NOMO-1 treated with DMSO at 0.1 percent for 48 hours (cell line): ENCODE results near the gene KLF5.
"Not testable (repeated sequence)": the region's sequence is repeated elsewhere in the genome, so short reads cannot be mapped to it uniquely, and the experiment has no call there.

Experiments used
- DNase-seq: peaks from one replicate; lab custom pipeline; 2025; ENCODE audit not compliant: unreplicated experiment; lab: John Stamatoyannopoulos, UW

KLF5 gene

GRCh38 chr13:73082895-73083294, 24.1 kb downstream of the KLF5 start:
- DNase-seq: no peak

DNA sequence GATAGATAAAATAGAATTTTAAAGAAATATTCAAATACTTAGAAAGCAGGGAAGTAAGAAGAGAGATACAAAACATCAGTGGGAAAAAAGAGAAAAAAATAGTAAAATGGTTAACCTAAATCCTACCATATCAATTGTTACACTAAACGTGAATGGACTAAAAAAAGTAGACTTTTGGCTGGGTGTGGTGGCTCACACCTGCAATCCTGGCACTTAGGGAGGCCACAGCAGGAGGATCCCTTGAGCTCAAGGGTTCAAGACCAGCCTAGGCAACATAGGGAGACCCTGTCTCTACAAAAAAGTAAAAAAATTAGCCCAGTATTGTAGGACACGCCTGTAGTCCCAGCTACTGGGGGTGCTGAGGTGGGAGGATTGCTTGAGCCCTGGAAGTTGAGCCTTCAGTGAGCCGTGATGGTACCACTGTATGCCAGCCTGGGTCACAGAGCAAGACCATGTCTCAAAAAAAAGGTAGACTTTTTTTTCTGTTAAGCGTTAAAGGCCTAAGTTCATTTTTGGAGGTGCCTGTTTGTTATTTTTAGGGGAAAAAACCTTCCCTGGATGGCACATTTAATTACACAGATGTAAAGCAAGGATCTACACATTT, 29.6 kb downstream of the KLF5 start:
- DNase-seq: no peak

- no peak for DNase-seq
These were observed 30.4 kb downstream of the KLF5 start for GRCh38 chr13:73089213-73089612.

GRCh38 chr13:73090116-73090822, 31.5 kb downstream of the KLF5 start:
- no peak for DNase-seq

DNA sequence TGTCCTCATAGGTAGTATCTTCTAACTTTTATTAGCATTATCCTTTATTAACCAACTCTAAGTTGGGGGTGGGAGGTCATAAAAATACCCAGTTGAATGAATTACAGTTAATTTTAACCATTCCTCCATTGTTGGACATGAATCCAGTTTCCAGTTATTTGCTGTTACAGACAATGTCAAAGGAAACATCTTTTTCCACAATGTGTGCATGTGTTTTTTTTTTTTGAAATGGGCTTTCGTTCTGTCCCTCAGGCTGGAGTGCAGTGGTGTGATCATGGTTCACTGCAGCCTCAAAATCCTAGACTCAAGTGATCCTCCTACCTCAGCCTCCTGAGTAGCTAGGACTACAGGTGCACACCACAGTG, 32.0 kb downstream of the KLF5 start:
- no peak for DNase-seq

DNA sequence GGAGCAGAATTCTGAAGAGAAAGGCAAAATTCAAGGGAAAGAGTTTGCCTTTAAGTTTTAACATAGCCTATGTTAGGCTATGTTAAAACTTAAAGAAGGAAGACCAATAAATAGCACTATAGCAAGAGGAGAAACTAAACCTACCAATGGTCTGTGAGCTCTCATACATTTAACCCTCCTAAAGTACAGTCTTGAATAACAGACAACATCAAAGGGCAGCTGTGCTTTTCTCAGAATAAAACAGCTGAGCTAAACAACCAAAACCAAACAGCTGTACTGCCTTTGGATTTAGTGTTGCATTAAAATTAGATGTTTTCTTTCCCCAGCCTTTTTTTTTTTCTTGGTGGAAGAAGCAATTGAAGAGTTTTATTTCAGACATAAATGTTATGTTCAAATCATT, 34.0 kb downstream of the KLF5 start:
- DNase-seq: no peak

GRCh38 chr13:73096173-73096572, 37.4 kb downstream of the KLF5 start:
- DNase-seq: no peak

GRCh38 chr13:73096638-73097037, 37.8 kb downstream of the KLF5 start:
- no peak for DNase-seq

GRCh38 chr13:73100781-73101180, 42.0 kb downstream of the KLF5 start:
- DNase-seq: not testable (repeated sequence)

DNA sequence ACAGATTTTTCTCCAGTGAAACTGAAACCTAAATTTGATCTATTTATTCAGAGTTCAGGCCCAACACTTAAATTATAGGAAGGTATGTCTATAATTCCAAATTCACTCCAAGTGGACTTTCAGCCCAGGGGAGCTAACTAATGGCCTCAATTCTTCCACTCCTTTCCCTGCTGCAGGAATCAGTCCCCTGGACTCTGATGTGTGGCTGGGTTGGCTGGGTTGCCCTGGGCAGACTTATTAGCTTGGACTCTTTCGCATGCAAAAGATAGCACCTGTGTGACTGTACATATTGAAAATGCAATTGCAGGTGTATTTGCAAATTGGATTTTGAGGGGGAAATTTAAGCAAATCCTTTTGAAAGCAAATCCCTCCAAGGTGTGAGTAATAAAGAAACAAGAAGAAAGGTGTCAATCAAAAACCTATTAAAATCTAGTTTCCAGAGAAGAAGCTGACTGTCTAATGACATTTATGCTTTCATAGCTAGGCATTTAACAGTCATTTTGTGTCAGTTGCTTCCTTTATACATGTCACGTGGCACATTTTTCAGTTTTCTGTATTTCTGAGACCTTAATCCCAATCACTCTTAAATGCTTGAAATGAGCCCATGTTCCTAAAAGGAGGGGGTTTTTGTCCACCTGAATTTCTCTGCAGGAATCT, 42.7 kb downstream of the KLF5 start:
- no peak for DNase-seq

DNA sequence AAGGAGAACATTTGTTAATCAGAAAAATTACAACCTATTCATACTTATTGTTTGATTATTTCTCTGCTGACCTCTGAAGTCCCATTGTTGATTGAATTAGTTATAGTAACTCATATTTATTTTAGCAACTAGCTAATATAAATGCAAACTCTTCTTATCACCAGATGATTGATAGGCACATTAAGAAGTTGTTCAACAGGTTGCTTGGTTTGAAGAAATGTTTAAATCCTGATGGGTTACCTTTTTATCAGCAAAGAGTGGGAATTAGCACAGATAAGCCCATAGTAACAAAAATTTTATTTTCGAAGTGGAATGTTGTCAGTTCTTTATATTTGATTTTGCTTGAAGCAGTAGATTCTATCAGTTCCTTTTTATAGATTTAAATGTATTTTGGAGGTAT, 44.4 kb downstream of the KLF5 start:
- no peak for DNase-seq

GRCh38 chr13:73106513-73107178, 47.8 kb downstream of the KLF5 start:
- no peak for DNase-seq

GRCh38 chr13:73107481-73107880, 48.7 kb downstream of the KLF5 start:
- no peak for DNase-seq

DNA sequence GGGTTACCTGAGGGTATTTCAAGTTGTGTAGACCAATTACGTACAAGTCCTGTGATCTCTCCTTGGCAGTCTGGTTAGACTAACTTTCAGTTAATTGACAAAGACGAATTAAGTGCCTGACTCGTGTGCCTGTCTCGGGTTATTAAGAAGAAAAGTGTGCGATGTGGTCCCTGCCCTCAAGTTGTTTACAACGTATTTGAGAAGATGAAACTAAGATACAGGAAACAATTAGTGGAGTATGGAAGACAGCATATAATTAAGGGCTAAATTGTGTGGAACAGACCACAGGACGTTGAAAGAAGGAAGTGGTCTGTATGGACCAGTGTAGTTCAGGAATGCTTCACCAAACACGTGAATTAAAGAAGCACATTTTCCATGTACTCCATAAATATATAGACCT, 49.2 kb downstream of the KLF5 start:
- DNase-seq: peak; percentile 71

DNA sequence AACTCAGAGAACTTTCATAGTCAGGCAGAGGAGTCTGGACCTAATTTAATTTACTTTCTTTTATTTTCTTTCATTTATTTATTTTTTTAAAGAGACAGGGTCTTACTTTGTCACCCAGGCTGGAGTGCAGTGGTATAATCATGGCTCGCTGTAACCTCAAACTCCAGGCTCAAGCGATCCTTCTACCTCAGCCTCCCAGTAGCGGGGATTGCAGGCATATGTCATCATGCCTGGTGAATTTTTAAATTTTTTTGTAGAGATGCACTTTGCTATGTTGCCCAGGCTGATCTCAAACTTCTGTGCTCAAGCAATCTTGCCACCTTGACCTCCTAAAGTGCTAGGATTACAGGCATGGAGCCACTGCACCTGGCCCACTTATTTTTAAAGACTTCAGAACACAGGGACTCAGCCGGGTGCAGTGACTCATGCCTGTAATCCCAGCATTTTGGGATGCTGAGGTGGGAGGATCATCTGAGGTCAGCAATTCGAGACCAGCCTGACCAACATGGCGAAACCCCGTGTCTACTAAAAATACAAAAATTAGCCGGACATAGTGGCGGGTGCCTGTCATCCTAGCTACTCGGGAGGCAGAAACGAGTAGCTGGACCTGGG, 50.6 kb downstream of the KLF5 start:
- no peak for DNase-seq

- no peak for DNase-seq
These were observed 51.2 kb downstream of the KLF5 start for GRCh38 chr13:73109969-73110368.

DNA sequence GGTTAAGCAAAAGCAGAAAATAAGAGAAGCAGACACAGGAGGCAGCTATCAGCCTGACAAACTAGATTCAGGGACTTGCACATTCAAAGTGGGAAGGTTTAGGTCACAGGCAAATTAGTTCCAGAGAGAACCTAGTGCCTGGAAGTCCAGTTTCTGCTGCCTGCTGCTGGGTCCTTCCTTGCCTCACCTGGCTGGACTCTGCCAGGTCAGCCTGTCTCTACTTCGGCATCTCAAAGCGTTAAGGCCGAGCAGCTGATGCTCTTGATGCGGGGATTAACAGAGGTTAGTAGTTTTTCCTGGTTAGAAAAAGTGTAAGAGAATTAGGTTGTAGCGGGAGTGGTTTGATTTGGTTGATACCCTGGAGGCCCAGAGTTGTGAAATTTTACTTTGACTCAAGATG, 52.0 kb downstream of the KLF5 start:
- DNase-seq: no peak

DNA sequence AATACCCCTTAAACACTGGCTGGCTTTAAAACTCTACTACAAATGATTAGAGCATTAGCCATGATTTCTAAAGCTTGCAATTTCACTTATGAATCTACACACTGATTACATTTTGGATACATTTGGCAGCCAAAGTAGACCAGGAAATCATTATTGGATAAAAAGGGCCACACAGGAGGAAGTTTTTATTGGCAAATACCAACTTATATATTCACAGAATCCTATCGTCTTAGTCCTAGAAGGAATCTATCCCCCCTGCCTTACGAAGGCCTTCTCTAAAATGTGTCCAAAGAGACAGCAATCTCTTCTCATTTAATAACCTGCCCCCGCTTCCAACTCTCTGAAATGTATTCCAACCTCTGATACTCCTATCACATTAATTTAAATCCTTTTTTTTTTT, 52.5 kb downstream of the KLF5 start:
- no peak for DNase-seq

GRCh38 chr13:73119612-73120011, 60.8 kb downstream of the KLF5 start:
- DNase-seq: peak; percentile 28
